ES-I3 (cell line): Measurements from ENCODE around the gene ORMDL1.

Experiments used
- H3K36me3 ChIP-seq: 2 replicates; pipeline ENCODE4 v1.6.1; 2013; ENCODE audit warnings: mild to moderate bottlenecking, low read length, control low read depth, moderate library complexity; ENCODE audit not compliant: insufficient read depth
- H3K4me1 ChIP-seq: 2 replicates; pipeline ENCODE4 v1.6.1; 2013; ENCODE audit warnings: mild to moderate bottlenecking, control low read depth, low read length; ENCODE audit not compliant: insufficient read depth
- H3K9ac ChIP-seq: 2 replicates; pipeline ENCODE4 v1.6.1; 2013; ENCODE audit warnings: low read depth, mild to moderate bottlenecking, low read length, moderate library complexity
- H3K9me3 ChIP-seq: 2 replicates; pipeline ENCODE4 v1.6.1; 2013; ENCODE audit warnings: mild to moderate bottlenecking, low read length, moderate library complexity; ENCODE audit not compliant: control insufficient read depth, insufficient read depth

ORMDL1 gene, protein sequence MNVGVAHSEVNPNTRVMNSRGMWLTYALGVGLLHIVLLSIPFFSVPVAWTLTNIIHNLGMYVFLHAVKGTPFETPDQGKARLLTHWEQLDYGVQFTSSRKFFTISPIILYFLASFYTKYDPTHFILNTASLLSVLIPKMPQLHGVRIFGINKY

GRCh38 chr2:189783927-189784867 lies at the start of gene ORMDL1, which contains the start of gene PMS1:
ORMDL1 (minus strand) TSS chr2:189784339; CDS start chr2:189782595, 1,744 bp downstream.
PMS1 (plus strand) TSS chr2:189784450; CDS start chr2:189791810, 7,360 bp downstream.
- Histone ChIP-seq H3K9ac (peak within 1 kb of the TSS; percentile 81), H3K36me3 (0 out of 2 replicates have a peak, but pooled peaks cover 4% of the 10 kb centered on the region), H3K9me3 (no peaks in the 10 kb centered on the region), H3K4me1 (no peaks in the 10 kb centered on the region)

- no peaks in the 10 kb centered on the region for H3K36me3 ChIP-seq
- no peaks in the 10 kb centered on the region for H3K9me3 ChIP-seq
- H3K9ac ChIP-seq, result no peak overlapping the region
- peaks cover 9% of the 10 kb centered on the region; the same call in 1 of the 2 replicates for H3K4me1 ChIP-seq
Measured at GRCh38 chr2:189830510-189830909, 46.4 kb upstream of the ORMDL1 start.

DNA sequence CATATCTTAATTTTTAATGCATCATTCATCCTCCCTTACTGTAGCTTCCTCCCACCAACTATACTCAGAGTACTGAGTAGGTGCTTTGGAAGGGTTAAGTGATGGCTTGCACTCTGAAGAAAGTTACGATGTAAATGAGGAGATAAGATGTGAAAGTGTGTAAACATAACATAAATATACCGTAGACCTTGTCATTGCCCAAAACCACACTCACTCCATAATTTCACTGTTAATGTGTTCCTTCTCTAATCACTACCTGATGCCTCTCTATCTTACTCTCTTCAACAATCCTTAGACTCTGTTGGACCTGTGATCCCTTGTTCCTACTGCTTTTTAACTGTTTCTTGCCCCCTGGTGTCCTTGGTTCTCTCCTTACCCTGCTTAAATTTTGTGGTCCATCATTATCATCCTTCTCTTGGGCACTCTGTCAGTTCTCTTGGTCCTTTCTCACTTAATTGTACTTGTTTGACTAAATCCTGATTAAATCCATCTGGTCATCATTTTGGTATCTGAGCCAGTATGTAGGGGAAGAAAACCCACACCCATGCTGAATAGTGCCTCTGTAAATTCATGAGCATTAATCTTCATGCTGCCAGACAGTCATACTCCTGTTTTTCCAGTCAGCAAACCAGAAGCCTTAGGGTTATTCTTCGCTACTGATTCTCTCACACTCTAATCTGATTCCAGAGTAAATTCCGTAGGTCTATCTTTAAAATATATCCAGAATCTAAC lies 45.1 kb upstream of the ORMDL1 start:
- Histone ChIP-seq H3K9ac (no peak overlapping the region), H3K4me1 (peaks cover 10% of the 10 kb centered on the region; the same call in 1 of the 2 replicates), H3K9me3 (no peaks in the 10 kb centered on the region), H3K36me3 (no peaks in the 10 kb centered on the region)

GRCh38 chr2:189826039-189826438 lies 41.9 kb upstream of the ORMDL1 start:
- Histone ChIP-seq H3K9me3 (no peaks in the 10 kb centered on the region), H3K36me3 (no peaks in the 10 kb centered on the region), H3K4me1 (peaks cover 10% of the 10 kb centered on the region; the same call in 1 of the 2 replicates), H3K9ac (no peak overlapping the region)

- no peaks in the 10 kb centered on the region for H3K9me3 ChIP-seq
- H3K36me3 ChIP-seq, result no peaks in the 10 kb centered on the region
- H3K4me1 ChIP-seq, result peaks cover 10% of the 10 kb centered on the region; the same call in 1 of the 2 replicates
- no peak overlapping the region for H3K9ac ChIP-seq
Measured at GRCh38 chr2:189824694-189825396, 40.7 kb upstream of the ORMDL1 start.

- H3K36me3 ChIP-seq, result no peaks in the 10 kb centered on the region
- H3K9ac ChIP-seq, result no peak overlapping the region
- no peaks in the 10 kb centered on the region for H3K9me3 ChIP-seq
- peaks cover 7% of the 10 kb centered on the region; the same call in 1 of the 2 replicates for H3K4me1 ChIP-seq
Measured at GRCh38 chr2:189821953-189822748, 38.0 kb upstream of the ORMDL1 start.

- Histone ChIP-seq H3K9me3 (no peaks in the 10 kb centered on the region), H3K4me1 (no peaks in the 10 kb centered on the region), H3K36me3 (peaks cover 3% of the 10 kb centered on the region; the same call in 1 of the 2 replicates), H3K9ac (no peak overlapping the region)
Measured at GRCh38 chr2:189819297-189819704, 35.2 kb upstream of the ORMDL1 start.

DNA sequence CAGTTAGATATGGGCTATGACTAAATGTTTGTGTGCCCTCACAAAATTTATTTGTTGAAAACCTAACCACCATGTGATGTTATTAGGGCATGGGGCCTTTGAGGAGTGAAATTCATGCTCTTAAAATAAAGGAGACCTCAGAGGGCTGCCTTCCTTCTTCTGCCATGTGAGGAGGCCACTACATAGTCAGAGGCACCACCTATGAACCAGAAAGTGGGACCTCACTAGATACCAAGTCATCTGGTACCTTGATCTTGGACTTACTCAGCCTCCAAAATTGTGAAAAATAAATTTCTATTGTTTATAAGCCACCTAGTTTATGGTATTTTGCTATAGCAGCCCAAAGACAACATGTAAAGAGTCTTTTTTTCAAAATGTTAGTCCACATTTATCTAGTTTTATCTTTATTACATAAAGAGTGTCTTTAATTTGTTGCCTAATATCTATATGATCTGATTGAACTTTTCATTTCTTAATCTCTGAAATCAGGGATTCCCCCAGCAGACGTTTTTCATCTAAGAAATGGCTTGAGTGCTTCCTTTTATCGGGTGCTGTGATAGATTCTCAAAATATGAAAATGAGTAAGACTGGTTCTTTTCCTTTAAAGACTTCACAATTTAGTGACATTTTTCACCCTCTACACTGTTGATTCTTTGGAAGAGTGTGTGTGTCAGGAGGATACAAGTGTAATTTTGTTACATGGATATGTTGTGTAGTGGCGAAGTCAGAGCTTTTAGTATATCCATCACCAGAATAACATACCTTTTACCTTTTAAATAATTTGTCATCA lies 34.3 kb upstream of the ORMDL1 start:
- Histone ChIP-seq H3K36me3 (peaks cover 3% of the 10 kb centered on the region; the same call in 1 of the 2 replicates), H3K4me1 (no peaks in the 10 kb centered on the region), H3K9me3 (no peaks in the 10 kb centered on the region), H3K9ac (no peak overlapping the region)

- Histone ChIP-seq H3K36me3 (peaks cover 11% of the 10 kb centered on the region), H3K4me1 (no peaks in the 10 kb centered on the region), H3K9me3 (no peaks in the 10 kb centered on the region), H3K9ac (no peak overlapping the region)
Measured at GRCh38 chr2:189803431-189803830, 19.3 kb upstream of the ORMDL1 start.

DNA sequence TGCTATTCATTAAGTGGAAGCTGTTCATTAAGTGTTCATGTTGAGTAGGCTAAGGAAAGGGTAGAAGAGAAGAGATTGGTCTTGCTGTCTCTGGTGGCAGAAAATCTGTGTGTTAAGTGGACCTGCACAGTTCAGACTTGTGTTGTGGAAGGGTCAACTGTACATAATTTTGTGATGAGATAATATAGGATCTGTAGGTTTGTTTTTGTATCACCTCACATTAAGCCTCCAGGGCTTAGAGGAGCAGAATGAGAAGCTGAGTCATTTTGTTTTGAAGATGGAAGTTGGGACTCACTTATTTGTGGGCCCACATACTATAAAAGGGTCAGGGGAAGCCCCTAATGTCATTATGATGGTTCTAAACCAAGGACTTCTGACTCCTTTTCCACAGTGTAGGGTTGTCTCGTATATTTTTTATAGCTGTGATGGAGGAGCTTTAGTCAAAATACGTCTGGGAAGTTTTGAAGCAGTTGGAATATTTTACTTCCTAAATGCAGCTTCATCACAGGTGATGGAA lies 18.3 kb upstream of the ORMDL1 start:
- Histone ChIP-seq H3K9me3 (no peaks in the 10 kb centered on the region), H3K36me3 (peaks cover 11% of the 10 kb centered on the region), H3K9ac (no peak overlapping the region), H3K4me1 (no peaks in the 10 kb centered on the region)

DNA sequence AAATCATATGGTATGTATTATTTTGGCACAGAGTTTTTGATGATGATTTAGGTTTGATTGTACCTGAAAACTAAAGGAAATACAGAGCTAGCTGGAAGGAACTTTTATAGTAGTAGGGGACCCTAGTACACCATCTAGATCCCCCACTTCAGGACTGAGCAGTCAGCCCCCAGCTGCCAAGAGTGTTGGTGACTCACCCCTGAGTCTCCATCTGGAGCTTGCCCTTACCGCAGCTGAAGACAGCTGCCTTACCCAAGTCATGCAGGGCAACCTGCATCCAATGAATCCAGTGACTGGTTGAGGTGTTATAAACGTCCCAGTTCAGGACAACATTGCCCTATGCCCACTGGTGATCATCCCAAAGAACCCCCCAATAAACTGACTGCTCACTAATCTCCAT lies 15.4 kb upstream of the ORMDL1 start:
- Histone ChIP-seq H3K9me3 (no peaks in the 10 kb centered on the region), H3K9ac (no peak overlapping the region), H3K36me3 (peaks cover 3% of the 10 kb centered on the region; the same call in 1 of the 2 replicates), H3K4me1 (no peaks in the 10 kb centered on the region)

GRCh38 chr2:189799030-189799331 lies 14.8 kb upstream of the ORMDL1 start:
- H3K36me3 ChIP-seq, result peaks cover 3% of the 10 kb centered on the region; the same call in 1 of the 2 replicates
- H3K9ac ChIP-seq, result no peak overlapping the region
- no peaks in the 10 kb centered on the region for H3K4me1 ChIP-seq
- no peaks in the 10 kb centered on the region for H3K9me3 ChIP-seq
